Measurements from ENCODE around the gene SORBS1.
A peak's percentile ranks its signal among the peaks of the same experiment; 100 is the strongest.

SORBS1 gene

GRCh38 chr10:95289003-95289920 is 271.9 kb downstream of the SORBS1 start:
- DNase-seq (ENCODE audit: low read depth), result no peak

- DNase-seq (ENCODE audit: low read depth), result no peak
Observed at GRCh38 chr10:95288303-95288702, 272.9 kb downstream of the SORBS1 start.

GRCh38 chr10:95287281-95287680 is 273.9 kb downstream of the SORBS1 start:
- DNase-seq (ENCODE audit: low read depth), result peak; percentile 35

- DNase-seq (ENCODE audit: low read depth), result no peak
Observed at GRCh38 chr10:95286707-95287106, 274.5 kb downstream of the SORBS1 start.

- DNase-seq (ENCODE audit: low read depth), result no peak
Observed at GRCh38 chr10:95285556-95285955, 275.6 kb downstream of the SORBS1 start.

GRCh38 chr10:95284807-95285206 is 276.4 kb downstream of the SORBS1 start:
- no peak for DNase-seq (ENCODE audit: low read depth)

GRCh38 chr10:95282107-95282506 is 279.1 kb downstream of the SORBS1 start:
- DNase-seq (ENCODE audit: low read depth), result no peak

GRCh38 chr10:95281206-95281605 is 280.0 kb downstream of the SORBS1 start:
- DNase-seq (ENCODE audit: low read depth), result no peak

GRCh38 chr10:95280637-95281036 is 280.5 kb downstream of the SORBS1 start:
- no peak for DNase-seq (ENCODE audit: low read depth)

- peak; percentile 50 for DNase-seq (ENCODE audit: low read depth)
Observed at GRCh38 chr10:95279042-95279820, 281.9 kb downstream of the SORBS1 start.

GRCh38 chr10:95278061-95278988 is 282.8 kb downstream of the SORBS1 start:
- DNase-seq (ENCODE audit: low read depth), result peak; percentile 87

GRCh38 chr10:95277614-95278013 is 283.6 kb downstream of the SORBS1 start:
- no peak for DNase-seq (ENCODE audit: low read depth)

GRCh38 chr10:95277201-95277570 is 284.0 kb downstream of the SORBS1 start:
- no peak for DNase-seq (ENCODE audit: low read depth)

GRCh38 chr10:95276367-95277200 is 284.6 kb downstream of the SORBS1 start:
- peak; percentile 45 for DNase-seq (ENCODE audit: low read depth)

- peak; percentile 78 for DNase-seq (ENCODE audit: low read depth)
Observed at GRCh38 chr10:95275726-95276366, 285.3 kb downstream of the SORBS1 start.

- peak; percentile 89 for DNase-seq (ENCODE audit: low read depth)
Observed at GRCh38 chr10:95273393-95274312, 287.5 kb downstream of the SORBS1 start.

GRCh38 chr10:95268438-95268837 is 292.7 kb downstream of the SORBS1 start:
- DNase-seq (ENCODE audit: low read depth), result peak; percentile 92

GRCh38 chr10:95267251-95267650 is 293.9 kb downstream of the SORBS1 start:
- no peak for DNase-seq (ENCODE audit: low read depth)

- peak; percentile 94 for DNase-seq (ENCODE audit: low read depth)
Observed at GRCh38 chr10:95266674-95267095, 294.5 kb downstream of the SORBS1 start.

Measured in amniotic epithelial cell (primary cell).